Activated CD4-positive, alpha-beta T cell treated with anti-CD3 and anti-CD28 coated beads, Interleukin-2, amount 10 ng/mL, durations not matched to agents 7 days and 5 days (primary cell): Measurements from ENCODE around the gene SH3D21. TPM values are rescaled to one million over a fixed set of nuclear protein-coding genes. Genes with fewer than 3 reads are reported as not detected.

Experiments used
- CTCF ChIA-PET: fragments of 350-600 bp; sonication (Branson Sonifier 250); formaldehyde crosslinking; loops from one replicate; lab custom pipeline; 2021; ENCODE audit warnings: antibody characterized with exemption; lab: Charles Lee
- POLR2A ChIA-PET: fragments of 350-600 bp; sonication (Branson Sonifier 250); formaldehyde crosslinking; loops from one replicate; lab custom pipeline; 2021; ENCODE audit warnings: antibody characterized with exemption; lab: Charles Lee
- DNase-seq: peaks from one replicate; pipeline ENCODE4 v3.0.0-alpha.2; 2020
- H3K27ac Mint-ChIP-seq: one replicate; pipeline ENCODE4 v1.8.0; 2021; ENCODE audit warnings: mild to moderate bottlenecking, moderate library complexity, mixed read lengths
- H3K27me3 Mint-ChIP-seq: one replicate; pipeline ENCODE4 v1.8.0; 2021; ENCODE audit warnings: mixed read lengths
- H3K36me3 Mint-ChIP-seq: one replicate; pipeline ENCODE4 v1.8.0; 2021; ENCODE audit warnings: low read depth, mixed read lengths
- H3K4me1 Mint-ChIP-seq: one replicate; pipeline ENCODE4 v1.8.0; 2021; ENCODE audit warnings: mixed read lengths
- H3K4me3 Mint-ChIP-seq: one replicate; pipeline ENCODE4 v1.8.0; 2021; ENCODE audit warnings: mild to moderate bottlenecking, moderate library complexity, mixed read lengths
- H3K9me3 Mint-ChIP-seq: one replicate; pipeline ENCODE4 v1.8.0; 2021; ENCODE audit warnings: mixed read lengths
- total RNA-seq, 2 experiments: library from RNA; stranded (reverse); gene quantifications; one replicate each; pipeline ENCODE4 v1.2.3, GENCODE V29; 2021

SH3D21 gene
- total RNA-seq, 2 experiments from 2014 or later, result 6.5 to 6.9 TPM

DNA sequence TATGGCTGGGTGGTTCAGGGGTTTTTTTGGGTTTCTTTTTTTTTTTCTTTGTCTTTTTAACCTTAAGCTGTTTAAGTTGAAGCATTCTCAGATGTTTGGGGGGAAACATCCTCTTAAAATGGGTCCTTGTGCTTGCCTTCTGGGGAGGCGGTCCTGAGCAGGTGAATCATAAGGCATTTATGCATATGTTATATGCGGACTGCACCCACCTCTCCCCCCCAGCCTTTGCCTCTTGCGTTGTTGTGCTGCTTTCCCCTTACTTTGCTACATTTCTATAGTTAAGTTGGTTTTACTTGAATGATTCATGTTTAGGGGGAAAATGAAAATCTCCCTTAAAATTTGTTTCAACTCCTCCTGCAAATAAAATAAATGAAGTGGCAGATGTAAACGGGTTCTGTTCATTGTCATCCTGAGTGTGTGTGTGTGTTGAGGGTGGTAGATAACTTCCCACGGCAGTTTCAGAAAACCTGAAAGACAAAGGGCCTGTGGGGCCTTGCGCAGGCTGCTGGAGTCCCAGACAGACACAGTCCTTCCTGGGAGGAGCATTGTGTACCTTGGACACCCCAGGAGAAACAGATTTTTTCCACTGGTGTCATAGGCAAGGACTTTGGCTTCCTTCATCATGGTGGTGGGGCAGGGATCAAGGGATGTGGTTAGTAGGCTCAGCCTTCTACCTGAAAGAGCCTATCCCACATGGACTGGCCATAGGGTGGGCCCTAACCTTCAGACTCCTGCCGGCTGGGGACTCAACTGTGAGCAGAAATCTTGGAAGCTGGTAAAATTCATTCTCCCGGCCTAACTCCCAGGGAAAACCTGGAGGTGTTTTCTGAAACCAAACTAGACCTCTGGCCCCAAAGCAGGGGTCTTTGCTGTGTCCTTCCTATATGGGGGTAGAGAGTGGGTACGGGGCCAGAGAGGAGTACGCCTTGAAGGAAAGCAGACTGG is 926 bp upstream of the SH3D21 start:
- ChIA-PET POLR2A (interaction anchor here (0.6 kb wide), 1 partner anchor 9 kb away, joined by 4 read pairs; no protein-coding TSS in a partner anchor), CTCF (interaction anchor here (0.6 to 2.4 kb wide), 6 partner anchors 16 to 726 kb away, joined by 3 to 7 read pairs (median 4); no protein-coding TSS in a partner anchor)
- peaks cover 36% of the 10 kb centered on the region for H3K36me3 Mint-ChIP-seq
- DNase-seq, result no peak
- H3K4me3 Mint-ChIP-seq, result peak overlapping the region; percentile 98
- no peaks in the 10 kb centered on the region for H3K9me3 Mint-ChIP-seq
- H3K27ac Mint-ChIP-seq, result peak overlapping the region; percentile 58
- H3K4me1 Mint-ChIP-seq, result peaks cover 29% of the 10 kb centered on the region
- H3K27me3 Mint-ChIP-seq, result no peaks in the 10 kb centered on the region

DNA sequence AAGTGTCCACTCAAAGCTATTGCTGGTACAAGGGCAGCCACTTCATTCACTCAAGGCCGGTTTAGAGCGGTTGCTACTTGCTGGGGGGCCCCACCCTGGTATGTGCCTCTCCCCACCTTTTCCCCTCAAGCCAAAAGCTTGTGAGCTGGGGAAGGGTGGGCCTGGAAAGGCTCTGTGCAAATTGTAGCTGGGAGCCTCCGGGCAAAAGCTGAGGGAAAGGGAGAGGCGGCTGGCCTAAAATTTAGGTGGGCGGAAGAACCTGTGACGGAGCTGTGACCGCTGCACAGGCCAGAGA is 306 bp upstream of the SH3D21 start:
- H3K27me3 Mint-ChIP-seq, result no peaks in the 10 kb centered on the region
- ChIA-PET POLR2A (interaction anchor here (0.6 kb wide), 1 partner anchor 9 kb away, joined by 4 read pairs; no protein-coding TSS in a partner anchor), CTCF (interaction anchor here (0.6 to 2.4 kb wide), 8 partner anchors 9 to 210 kb away, joined by 3 to 8 read pairs (median 3); no protein-coding TSS in a partner anchor)
- no peaks in the 10 kb centered on the region for H3K9me3 Mint-ChIP-seq
- H3K4me3 Mint-ChIP-seq, result peak overlapping the region; percentile 98
- peaks cover 31% of the 10 kb centered on the region for H3K4me1 Mint-ChIP-seq
- no peak for DNase-seq
- peaks cover 33% of the 10 kb centered on the region for H3K36me3 Mint-ChIP-seq
- peak overlapping the region; percentile 58 for H3K27ac Mint-ChIP-seq

- Mint-ChIP-seq H3K4me1 (peaks cover 31% of the 10 kb centered on the region), H3K27me3 (no peaks in the 10 kb centered on the region), H3K36me3 (peaks cover 27% of the 10 kb centered on the region), H3K4me3 (peak overlapping the region; percentile 98), H3K9me3 (no peaks in the 10 kb centered on the region), H3K27ac (peak overlapping the region; percentile 86)
- ChIA-PET POLR2A (interaction anchor here (0.8 kb wide), 1 partner anchor 158 kb away, joined by 3 read pairs; the partner anchor contains the start of gene TRAPPC3), CTCF (interaction anchor here (0.6 to 2.4 kb wide), 9 partner anchors 8 to 1569 kb away, joined by 3 to 8 read pairs (median 3); no protein-coding TSS in a partner anchor)
- peak; percentile 93 for DNase-seq
These were observed 811 bp downstream of the SH3D21 start for GRCh38 chr1:36306902-36307456.

GRCh38 chr1:36307601-36308330 is 1.6 kb downstream of the SH3D21 start:
- Mint-ChIP-seq H3K36me3 (peaks cover 22% of the 10 kb centered on the region), H3K4me1 (peaks cover 31% of the 10 kb centered on the region), H3K9me3 (no peaks in the 10 kb centered on the region), H3K27me3 (no peaks in the 10 kb centered on the region), H3K4me3 (peak overlapping the region; percentile 98), H3K27ac (peak overlapping the region; percentile 86)
- DNase-seq, result no peak
- ChIA-PET CTCF (interaction anchor here (0.9 to 2.4 kb wide), 5 partner anchors 7 to 376 kb away, joined by 3 to 7 read pairs (median 3); no protein-coding TSS in a partner anchor), POLR2A (no interaction called here)

DNA sequence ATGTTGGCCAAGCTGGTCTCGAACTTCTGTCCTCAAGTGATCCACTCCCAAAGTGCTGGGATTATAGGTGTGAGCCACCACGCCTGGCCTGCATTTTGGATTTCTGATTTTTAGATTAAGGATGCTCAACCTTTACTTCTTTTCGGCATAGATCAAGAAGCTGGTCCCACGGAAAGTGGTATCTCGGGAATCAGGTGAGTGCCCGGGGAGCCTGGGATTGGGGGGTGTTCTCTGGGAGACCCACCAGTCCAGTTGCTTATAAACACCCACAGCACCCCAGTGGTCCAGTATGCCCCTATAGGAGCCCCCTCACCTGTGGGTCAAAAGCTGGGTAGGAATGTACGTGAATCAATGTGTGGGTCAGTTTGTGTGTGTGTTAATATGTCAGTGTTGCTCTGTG is 3.2 kb downstream of the SH3D21 start:
- H3K4me3 Mint-ChIP-seq, result no peak overlapping the region
- no peak for DNase-seq
- CTCF ChIA-PET, result interaction anchor here (0.6 to 1.3 kb wide), 5 partner anchors 20 to 1278 kb away, joined by 3 to 5 read pairs (median 4); no protein-coding TSS in a partner anchor
- peaks cover 25% of the 10 kb centered on the region for H3K4me1 Mint-ChIP-seq
- H3K27me3 Mint-ChIP-seq, result no peaks in the 10 kb centered on the region
- H3K9me3 Mint-ChIP-seq, result no peaks in the 10 kb centered on the region
- H3K36me3 Mint-ChIP-seq, result peaks cover 11% of the 10 kb centered on the region
- no peak overlapping the region for H3K27ac Mint-ChIP-seq
- POLR2A ChIA-PET, result no interaction called here

- Mint-ChIP-seq H3K36me3 (no peaks in the 10 kb centered on the region), H3K9me3 (no peaks in the 10 kb centered on the region), H3K4me1 (peaks cover 24% of the 10 kb centered on the region), H3K27me3 (peaks cover 6% of the 10 kb centered on the region), H3K27ac (no peak overlapping the region), H3K4me3 (peak overlapping the region; percentile 7)
- POLR2A ChIA-PET, result no interaction called here
- no peak for DNase-seq
- CTCF ChIA-PET, result interaction anchor here (0.5 to 1.6 kb wide), 4 partner anchors 9 to 171 kb away, joined by 3 to 7 read pairs (median 4); partner anchors contain the start of genes SH3D21 and TRAPPC3
These were observed 14.2 kb downstream of the SH3D21 start for GRCh38 chr1:36320291-36320761.

- Mint-ChIP-seq H3K27me3 (peaks cover 8% of the 10 kb centered on the region), H3K36me3 (no peaks in the 10 kb centered on the region), H3K27ac (no peak overlapping the region), H3K9me3 (no peaks in the 10 kb centered on the region), H3K4me3 (peak overlapping the region; percentile 7), H3K4me1 (peaks cover 24% of the 10 kb centered on the region)
- POLR2A ChIA-PET, result no interaction called here
- CTCF ChIA-PET, result interaction anchor here (0.5 to 1.7 kb wide), 4 partner anchors 12 to 186 kb away, joined by 3 to 7 read pairs (median 4); partner anchors contain the start of genes SH3D21 and TRAPPC3
- DNase-seq, result no peak
These were observed 14.6 kb downstream of the SH3D21 start for GRCh38 chr1:36320767-36321118.

DNA sequence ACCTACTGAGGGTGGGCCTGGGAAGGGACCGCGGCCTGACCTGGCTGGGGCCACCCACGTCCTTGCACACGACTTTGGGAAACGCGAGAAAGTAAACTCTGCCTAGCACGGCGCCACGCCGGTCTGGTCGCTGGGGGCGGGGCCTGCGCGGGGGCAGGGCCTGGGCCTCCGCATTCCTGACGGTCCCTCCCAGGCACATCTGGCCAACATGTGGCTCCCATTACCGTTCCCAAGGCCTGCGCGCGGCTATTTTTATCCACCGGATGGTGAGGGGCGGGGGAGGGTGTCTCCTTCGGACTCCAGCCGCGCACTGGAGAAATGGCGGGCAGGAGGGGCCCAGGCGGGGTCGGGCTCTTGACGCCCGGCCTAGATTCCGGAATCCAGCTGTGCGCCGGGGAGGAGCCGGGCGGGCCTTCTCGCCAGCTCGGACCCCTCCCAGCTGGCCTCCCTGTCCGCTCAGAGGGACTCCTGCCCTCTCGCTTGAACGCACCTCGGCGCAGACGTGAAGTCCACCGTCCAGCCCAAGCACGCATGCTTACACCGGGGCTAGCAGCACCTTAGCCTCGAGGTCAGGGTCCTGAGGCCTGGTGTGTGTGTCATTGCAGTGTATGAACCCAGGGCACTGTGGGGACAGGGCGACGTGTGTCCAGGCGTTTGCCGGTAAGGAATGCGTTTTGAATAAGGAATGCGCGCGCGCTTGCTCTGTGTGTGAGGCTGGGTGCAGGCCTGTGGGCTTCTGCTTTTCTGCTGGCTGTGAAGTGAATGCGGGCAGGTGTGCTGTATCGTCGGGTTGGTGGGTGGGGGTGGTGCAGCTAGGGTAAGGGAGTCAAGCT is 15.2 kb downstream of the SH3D21 start:
- Mint-ChIP-seq H3K4me3 (peak overlapping the region; percentile 53), H3K36me3 (no peaks in the 10 kb centered on the region), H3K27ac (peak overlapping the region; percentile 41), H3K27me3 (peaks cover 11% of the 10 kb centered on the region), H3K9me3 (no peaks in the 10 kb centered on the region), H3K4me1 (peaks cover 27% of the 10 kb centered on the region)
- ChIA-PET POLR2A (no interaction called here), CTCF (interaction anchor here (0.5 to 1.8 kb wide), 5 partner anchors 7 to 186 kb away, joined by 3 to 7 read pairs (median 4); partner anchors contain the start of gene SH3D21)
- no peak for DNase-seq

- Mint-ChIP-seq H3K4me3 (peak overlapping the region; percentile 53), H3K27me3 (peaks cover 16% of the 10 kb centered on the region), H3K9me3 (no peaks in the 10 kb centered on the region), H3K27ac (peak overlapping the region; percentile 33), H3K4me1 (peaks cover 35% of the 10 kb centered on the region), H3K36me3 (no peaks in the 10 kb centered on the region)
- DNase-seq, result no peak
- POLR2A ChIA-PET, result no interaction called here
- CTCF ChIA-PET, result interaction anchor here (1.1 to 1.9 kb wide), 6 partner anchors 8 to 187 kb away, joined by 3 to 9 read pairs (median 6); partner anchors contain the start of gene SH3D21
These were observed 16.0 kb downstream of the SH3D21 start for GRCh38 chr1:36322041-36322785.

GRCh38 chr1:36322786-36323635 is 16.8 kb downstream of the SH3D21 start:
- peaks cover 42% of the 10 kb centered on the region for H3K4me1 Mint-ChIP-seq
- peaks cover 16% of the 10 kb centered on the region for H3K27me3 Mint-ChIP-seq
- peak; percentile 44 for DNase-seq
- CTCF ChIA-PET, result interaction anchor here (0.9 to 2.4 kb wide), 5 partner anchors 12 to 45 kb away, joined by 3 to 14 read pairs (median 6); no protein-coding TSS in a partner anchor
- POLR2A ChIA-PET, result no interaction called here
- H3K9me3 Mint-ChIP-seq, result no peaks in the 10 kb centered on the region
- H3K4me3 Mint-ChIP-seq, result peak overlapping the region; percentile 71
- H3K27ac Mint-ChIP-seq, result peak overlapping the region; percentile 64
- no peaks in the 10 kb centered on the region for H3K36me3 Mint-ChIP-seq
